HEK293 (cell line): ENCODE measurements around the gene ZNF445.

Source experiments
- CTCF ChIA-PET: fragments of 350-600 bp; formaldehyde crosslinking; extraction: SDS; loops from one replicate; lab custom pipeline; 2021; ENCODE audit warnings: antibody characterized with exemption; lab: Yijun Ruan, JAX
- POLR2A ChIA-PET: fragments of 300-600 bp; formaldehyde crosslinking; extraction: SDS; loops from one replicate; lab custom pipeline; 2020; ENCODE audit warnings: antibody characterized with exemption, inconsistent platforms; lab: Yijun Ruan, JAX
- H3K27ac ChIP-seq: fragments of 200-500 bp; sonication (Bioruptor generic); 2 replicates; pipeline ENCODE4 v1.5.1; 2014; ENCODE audit warnings: low read depth, low read length, control low read depth, inconsistent platforms; ENCODE audit errors: extremely low read depth
- H3K36me3 ChIP-seq, 2 experiments: fragments of 200-500 bp in 1 of 2; sonication (Bioruptor generic) in 1 of 2; 1 replicate in 1 of 2; 2 replicates in 1 of 2; pipeline ENCODE4 v1.5.1; 2014 to 2017; ENCODE audit warnings: inconsistent platforms in 2 of 2, low read length in 2 of 2; ENCODE audit not compliant: control insufficient read depth in 2 of 2, insufficient read depth in 1 of 2
- H3K4me1 ChIP-seq: fragments of 200-500 bp; sonication (Bioruptor generic); 2 replicates; pipeline ENCODE4 v1.5.1; 2014; ENCODE audit warnings: mild to moderate bottlenecking, low read length, inconsistent platforms; ENCODE audit not compliant: control insufficient read depth, insufficient read depth
- H3K4me3 ChIP-seq: 2 replicates; pipeline ENCODE4 v1.5.1; 2011; ENCODE audit warnings: low read depth, mild to moderate bottlenecking, control low read depth, low read length, moderate library complexity
- H3K9me3 ChIP-seq: fragments of 200-500 bp; sonication (Bioruptor generic); 2 replicates; pipeline ENCODE4 v1.5.1; 2014; ENCODE audit warnings: low read depth, low read length, inconsistent platforms; ENCODE audit not compliant: control insufficient read depth, insufficient read depth
- GLI2 ChIP-seq: fragments of 450-650 bp; formaldehyde crosslinking; IDR thresholded peaks from 2 replicates; pipeline ENCODE4; 2017; ENCODE audit warnings: missing biosample characterization, missing genetic modification characterization, low read depth, borderline replicate concordance
- IKZF3 ChIP-seq: fragments of 450-650 bp; IDR thresholded peaks from 2 replicates; pipeline ENCODE4 v1.5.0; 2018; ENCODE audit warnings: missing biosample characterization, mild to moderate bottlenecking, missing genetic modification characterization, moderate library complexity
- KLF7 ChIP-seq: fragments of 450-650 bp; formaldehyde crosslinking; IDR thresholded peaks from 2 replicates; pipeline ENCODE4 v1.5.1; 2016; ENCODE audit warnings: missing biosample characterization, missing genetic modification characterization, borderline replicate concordance
- KLF8 ChIP-seq: fragments of 450-650 bp; formaldehyde crosslinking; IDR thresholded peaks from 2 replicates; pipeline ENCODE4 v1.5.1; 2016; ENCODE audit warnings: missing biosample characterization, missing genetic modification characterization
- KLF9 ChIP-seq: fragments of 450-650 bp; formaldehyde crosslinking; IDR thresholded peaks from 2 replicates; pipeline ENCODE4 v1.5.1; 2016; ENCODE audit warnings: missing biosample characterization, missing genetic modification characterization, low read depth
- SP2 ChIP-seq: fragments of 450-650 bp; formaldehyde crosslinking; IDR thresholded peaks from 2 replicates; pipeline ENCODE4 v1.5.1; 2016; ENCODE audit warnings: missing biosample characterization, missing genetic modification characterization
- WT1 ChIP-seq: fragments of 450-650 bp; formaldehyde crosslinking; IDR thresholded peaks from 2 replicates; pipeline ENCODE4 v1.5.1; 2016; ENCODE audit warnings: missing biosample characterization, missing genetic modification characterization
- ZBTB1 ChIP-seq: fragments of 450-650 bp; formaldehyde crosslinking; IDR thresholded peaks from 2 replicates; pipeline ENCODE4 v1.5.1; 2016; ENCODE audit warnings: missing biosample characterization, missing genetic modification characterization
- ZNF174 ChIP-seq: fragments of 450-650 bp; formaldehyde crosslinking; IDR thresholded peaks from 2 replicates; pipeline ENCODE4 v1.5.0; 2017; ENCODE audit warnings: missing biosample characterization, mild to moderate bottlenecking, missing genetic modification characterization
- ZNF24 ChIP-seq: fragments of 450-650 bp; formaldehyde crosslinking; IDR thresholded peaks from 2 replicates; pipeline ENCODE4 v1.5.1; 2016; ENCODE audit warnings: missing biosample characterization, missing genetic modification characterization
- ZNF311 ChIP-seq: fragments of 450-650 bp; formaldehyde crosslinking; IDR thresholded peaks from 2 replicates; pipeline ENCODE4 v1.5.1; 2017; ENCODE audit warnings: missing biosample characterization, missing genetic modification characterization, borderline replicate concordance
- ZNF37A ChIP-seq: fragments of 450-650 bp; IDR thresholded peaks from 2 replicates; pipeline ENCODE4 v1.5.1; 2018; ENCODE audit warnings: missing biosample characterization, missing genetic modification characterization
- ZNF416 ChIP-seq: fragments of 450-650 bp; formaldehyde crosslinking; IDR thresholded peaks from 2 replicates; pipeline ENCODE4 v1.5.1; 2016; ENCODE audit warnings: missing biosample characterization, missing genetic modification characterization
- ZNF426 ChIP-seq: fragments of 450-650 bp; formaldehyde crosslinking; IDR thresholded peaks from 2 replicates; pipeline ENCODE4 v1.5.1; 2017; ENCODE audit warnings: missing biosample characterization, missing genetic modification characterization, mild to moderate bottlenecking, inconsistent platforms, moderate library complexity
- ZNF449 ChIP-seq: fragments of 450-650 bp; formaldehyde crosslinking; IDR thresholded peaks from 2 replicates; pipeline ENCODE4 v1.5.1; 2017; ENCODE audit warnings: missing biosample characterization, mild to moderate bottlenecking, missing genetic modification characterization, moderate library complexity
- ZNF48 ChIP-seq: fragments of 450-650 bp; formaldehyde crosslinking; IDR thresholded peaks from 2 replicates; pipeline ENCODE4 v1.5.1; 2016; ENCODE audit warnings: missing biosample characterization, missing genetic modification characterization
- ZNF513 ChIP-seq: fragments of 450-650 bp; IDR thresholded peaks from 2 replicates; pipeline ENCODE4 v1.5.1; 2018; ENCODE audit warnings: missing biosample characterization, missing genetic modification characterization
- ZNF548 ChIP-seq: fragments of 450-650 bp; formaldehyde crosslinking; IDR thresholded peaks from 2 replicates; pipeline ENCODE4 v1.5.1; 2016; ENCODE audit warnings: missing biosample characterization, missing genetic modification characterization
- ZNF623 ChIP-seq: fragments of 450-650 bp; formaldehyde crosslinking; IDR thresholded peaks from 2 replicates; pipeline ENCODE4 v1.5.1; 2016; ENCODE audit warnings: missing biosample characterization, missing genetic modification characterization
- ZNF626 ChIP-seq: fragments of 450-650 bp; sonication (Bioruptor Pico); formaldehyde crosslinking; IDR thresholded peaks from 2 replicates; pipeline ENCODE4 v1.5.1; 2018; ENCODE audit warnings: missing biosample characterization, missing genetic modification characterization, inconsistent platforms
- ZNF837 ChIP-seq: fragments of 450-650 bp; formaldehyde crosslinking; IDR thresholded peaks from 2 replicates; pipeline ENCODE4 v1.5.1; 2016; ENCODE audit warnings: missing biosample characterization, missing genetic modification characterization
- TF ChIP-seq, protein P1 (sequence below): fragments of 450-650 bp; formaldehyde crosslinking; IDR thresholded peaks from 2 replicates; pipeline ENCODE4 v1.5.1; 2016; ENCODE audit warnings: missing biosample characterization, missing genetic modification characterization, borderline replicate concordance
- TF ChIP-seq, protein P2 (sequence below): fragments of 450-650 bp; formaldehyde crosslinking; IDR thresholded peaks from 2 replicates; pipeline ENCODE4 v1.5.1; 2016; ENCODE audit warnings: missing biosample characterization, missing genetic modification characterization
- TF ChIP-seq, protein P3 (sequence below): fragments of 450-650 bp; formaldehyde crosslinking; conservative IDR thresholded peaks from 2 replicates; pipeline ENCODE4 v1.5.1; 2016; ENCODE audit warnings: low read depth, missing biosample characterization, missing genetic modification characterization

The ZNF445 gene

DNA sequence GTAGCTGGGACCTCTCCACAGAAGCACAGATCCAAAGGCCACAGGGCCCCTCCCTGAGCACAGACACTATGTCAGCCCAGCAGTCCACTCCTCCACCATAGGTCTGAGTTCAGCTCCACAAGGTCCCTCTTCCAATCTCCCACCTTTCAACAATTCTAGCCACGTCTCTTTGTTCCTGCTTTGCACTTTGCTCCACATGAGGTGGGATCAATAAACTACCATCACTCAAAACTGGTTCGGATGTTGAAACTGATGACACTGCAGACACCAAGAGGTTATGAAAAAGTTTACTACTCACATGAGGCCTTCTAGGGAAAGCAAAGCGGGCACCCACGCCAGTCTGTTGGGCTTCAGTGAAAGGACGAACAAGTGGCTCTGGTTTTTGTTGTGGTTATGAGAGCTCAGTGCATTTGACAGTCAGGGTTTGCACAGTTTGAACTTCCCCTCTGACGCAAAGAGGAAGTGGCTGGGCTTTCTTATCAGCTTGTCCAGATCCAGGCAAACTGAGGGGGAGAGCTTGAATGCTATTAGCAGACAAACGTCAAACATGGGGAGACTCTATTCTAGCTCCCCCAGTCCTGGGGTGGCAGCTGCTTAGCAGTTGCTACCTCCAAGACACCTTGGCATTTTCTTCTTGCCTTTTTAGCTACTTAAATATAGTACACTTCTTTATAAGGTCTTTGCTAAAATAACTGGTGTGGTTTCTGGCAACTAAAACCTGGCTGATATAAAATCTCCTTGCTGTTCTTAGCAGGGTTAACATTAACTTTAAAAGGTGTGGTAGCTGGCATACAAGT, 37.8 kb downstream of the ZNF445 start:
- ChIA-PET POLR2A (no interaction called here), CTCF (no interaction called here)
- no peaks in the 10 kb centered on the region for H3K9me3 ChIP-seq
- H3K36me3 ChIP-seq, result peaks cover 0 to 29% of the 10 kb centered on the region in 2 experiments; a peak in 1 of 3 replicates
- no peak overlapping the region for H3K27ac ChIP-seq
- no peak overlapping the region for H3K4me3 ChIP-seq
- TF ChIP-seq SP2 (tag by site-specific recombination) (no peak), ZNF426 (tag by site-specific recombination) (no peak), WT1 (tag by site-specific recombination) (no peak), ZNF416 (no peak), ZNF548 (tag by site-specific recombination) (no peak), ZNF311 (tag by site-specific recombination) (no peak), KLF9 (tag by site-specific recombination) (no peak), ZNF513 (tag by site-specific recombination) (no peak), ZNF174 (tag by site-specific recombination) (no peak), KLF8 (no peak), ZNF449 (tag by site-specific recombination) (no peak), ZNF623 (no peak), GLI2 (tag by site-specific recombination) (no peak), ZNF837 (tag by site-specific recombination) (no peak), ZNF37A (tag by site-specific recombination) (no peak)
- TF ChIP-seq, protein P1, sequence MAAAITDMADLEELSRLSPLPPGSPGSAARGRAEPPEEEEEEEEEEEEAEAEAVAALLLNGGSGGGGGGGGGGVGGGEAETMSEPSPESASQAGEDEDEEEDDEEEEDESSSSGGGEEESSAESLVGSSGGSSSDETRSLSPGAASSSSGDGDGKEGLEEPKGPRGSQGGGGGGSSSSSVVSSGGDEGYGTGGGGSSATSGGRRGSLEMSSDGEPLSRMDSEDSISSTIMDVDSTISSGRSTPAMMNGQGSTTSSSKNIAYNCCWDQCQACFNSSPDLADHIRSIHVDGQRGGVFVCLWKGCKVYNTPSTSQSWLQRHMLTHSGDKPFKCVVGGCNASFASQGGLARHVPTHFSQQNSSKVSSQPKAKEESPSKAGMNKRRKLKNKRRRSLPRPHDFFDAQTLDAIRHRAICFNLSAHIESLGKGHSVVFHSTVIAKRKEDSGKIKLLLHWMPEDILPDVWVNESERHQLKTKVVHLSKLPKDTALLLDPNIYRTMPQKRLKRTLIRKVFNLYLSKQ, result no peak
- H3K4me1 ChIP-seq, result no peaks in the 10 kb centered on the region

GRCh38 chr3:44437800-44438199, 39.7 kb downstream of the ZNF445 start:
- H3K4me3 ChIP-seq, result no peak overlapping the region
- no peaks in the 10 kb centered on the region for H3K4me1 ChIP-seq
- H3K36me3 ChIP-seq, result peaks cover 0 to 20% of the 10 kb centered on the region in 2 experiments; a peak in 1 of 3 replicates
- ChIA-PET CTCF (no interaction called here), POLR2A (no interaction called here)
- H3K27ac ChIP-seq, result no peak overlapping the region
- no peaks in the 10 kb centered on the region for H3K9me3 ChIP-seq
- TF ChIP-seq ZNF48 (tag by site-specific recombination), result no peak
- TF ChIP-seq, protein P2, sequence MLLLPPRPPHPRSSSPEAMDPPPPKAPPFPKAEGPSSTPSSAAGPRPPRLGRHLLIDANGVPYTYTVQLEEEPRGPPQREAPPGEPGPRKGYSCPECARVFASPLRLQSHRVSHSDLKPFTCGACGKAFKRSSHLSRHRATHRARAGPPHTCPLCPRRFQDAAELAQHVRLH, result no peak
- TF ChIP-seq GLI2 (tag by site-specific recombination), result no peak
- TF ChIP-seq ZNF626 (tag by site-specific recombination), result no peak
- TF ChIP-seq ZBTB1 (tag by site-specific recombination), result no peak
- TF ChIP-seq IKZF3 (tag by site-specific recombination), result no peak
- no peak for TF ChIP-seq ZNF24 (tag by site-specific recombination)
- TF ChIP-seq, protein P3, sequence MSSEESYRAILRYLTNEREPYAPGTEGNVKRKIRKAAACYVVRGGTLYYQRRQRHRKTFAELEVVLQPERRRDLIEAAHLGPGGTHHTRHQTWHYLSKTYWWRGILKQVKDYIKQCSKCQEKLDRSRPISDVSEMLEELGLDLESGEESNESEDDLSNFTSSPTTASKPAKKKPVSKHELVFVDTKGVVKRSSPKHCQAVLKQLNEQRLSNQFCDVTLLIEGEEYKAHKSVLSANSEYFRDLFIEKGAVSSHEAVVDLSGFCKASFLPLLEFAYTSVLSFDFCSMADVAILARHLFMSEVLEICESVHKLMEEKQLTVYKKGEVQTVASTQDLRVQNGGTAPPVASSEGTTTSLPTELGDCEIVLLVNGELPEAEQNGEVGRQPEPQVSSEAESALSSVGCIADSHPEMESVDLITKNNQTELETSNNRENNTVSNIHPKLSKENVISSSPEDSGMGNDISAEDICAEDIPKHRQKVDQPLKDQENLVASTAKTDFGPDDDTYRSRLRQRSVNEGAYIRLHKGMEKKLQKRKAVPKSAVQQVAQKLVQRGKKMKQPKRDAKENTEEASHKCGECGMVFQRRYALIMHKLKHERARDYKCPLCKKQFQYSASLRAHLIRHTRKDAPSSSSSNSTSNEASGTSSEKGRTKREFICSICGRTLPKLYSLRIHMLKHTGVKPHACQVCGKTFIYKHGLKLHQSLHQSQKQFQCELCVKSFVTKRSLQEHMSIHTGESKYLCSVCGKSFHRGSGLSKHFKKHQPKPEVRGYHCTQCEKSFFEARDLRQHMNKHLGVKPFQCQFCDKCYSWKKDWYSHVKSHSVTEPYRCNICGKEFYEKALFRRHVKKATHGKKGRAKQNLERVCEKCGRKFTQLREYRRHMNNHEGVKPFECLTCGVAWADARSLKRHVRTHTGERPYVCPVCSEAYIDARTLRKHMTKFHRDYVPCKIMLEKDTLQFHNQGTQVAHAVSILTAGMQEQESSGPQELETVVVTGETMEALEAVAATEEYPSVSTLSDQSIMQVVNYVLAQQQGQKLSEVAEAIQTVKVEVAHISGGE (tag by site-specific recombination), result no peak
- no peak for TF ChIP-seq KLF9 (tag by site-specific recombination)
- TF ChIP-seq KLF7 (tag by site-specific recombination), result no peak
